ENCODE data around the gene AP3S2.

The AP3S2 gene

GRCh38 chr15:89830639-89831038, 63.2 kb downstream of the AP3S2 start:
- no peak for DNase-seq

- no peak for DNase-seq
Observed at GRCh38 chr15:89829616-89830440, 64.0 kb downstream of the AP3S2 start.

GRCh38 chr15:89829161-89829560, 64.6 kb downstream of the AP3S2 start:
- DNase-seq, result no peak

GRCh38 chr15:89828281-89829145, 65.3 kb downstream of the AP3S2 start:
- no peak for DNase-seq

- DNase-seq, result no peak
Observed at GRCh38 chr15:89827829-89828228, 66.0 kb downstream of the AP3S2 start.

GRCh38 chr15:89826671-89827655, 66.8 kb downstream of the AP3S2 start:
- no peak for DNase-seq

GRCh38 chr15:89825271-89825940, 68.4 kb downstream of the AP3S2 start:
- no peak for DNase-seq

GRCh38 chr15:89824607-89824867, 69.3 kb downstream of the AP3S2 start:
- no peak for DNase-seq

GRCh38 chr15:89823836-89824606, 69.8 kb downstream of the AP3S2 start:
- DNase-seq, result no peak

- no peak for DNase-seq
Observed at GRCh38 chr15:89822951-89823711, 70.7 kb downstream of the AP3S2 start.

- no peak for DNase-seq
Observed at GRCh38 chr15:89822611-89822950, 71.2 kb downstream of the AP3S2 start.

GRCh38 chr15:89822026-89822425, 71.8 kb downstream of the AP3S2 start:
- no peak for DNase-seq

- no peak for DNase-seq
Observed at GRCh38 chr15:89820666-89821611, 72.9 kb downstream of the AP3S2 start.

- DNase-seq, result no peak
Observed at GRCh38 chr15:89818287-89818686, 75.5 kb downstream of the AP3S2 start.

GRCh38 chr15:89817701-89818280, 76.0 kb downstream of the AP3S2 start:
- DNase-seq, result no peak

GRCh38 chr15:89815769-89816168, 78.0 kb downstream of the AP3S2 start:
- no peak for DNase-seq

GRCh38 chr15:89814112-89814742, 79.6 kb downstream of the AP3S2 start:
- no peak for DNase-seq

GRCh38 chr15:89813381-89814111, 80.2 kb downstream of the AP3S2 start:
- DNase-seq, result no peak
